Measurements from ENCODE around the gene RASAL3.
"Not testable (repeated sequence)": the region's sequence is repeated elsewhere in the genome, so short reads cannot be mapped to it uniquely, and the experiment has no call there.

The RASAL3 gene

GRCh38 chr19:15421136-15421695 is 43.1 kb downstream of the RASAL3 start:
- DNase-seq (ENCODE audit: low read depth in 3 of 3): no peak

GRCh38 chr19:15419413-15420025 is 44.8 kb downstream of the RASAL3 start:
- DNase-seq (ENCODE audit: low read depth in 3 of 3): no peak

- peak; percentile 91 to 99 (median 99) for DNase-seq (ENCODE audit: low read depth in 3 of 3)
Measured at GRCh38 chr19:15418579-15419412, 45.5 kb downstream of the RASAL3 start, which contains the start of gene AKAP8L. AKAP8L (minus strand) TSS chr19:15418988; CDS start chr19:15418923, 65 bp downstream.

- DNase-seq (ENCODE audit: low read depth in 3 of 3): no peak
Measured at GRCh38 chr19:15418231-15418578, 46.1 kb downstream of the RASAL3 start.

GRCh38 chr19:15417699-15418098 is 46.6 kb downstream of the RASAL3 start:
- no peak for DNase-seq (ENCODE audit: low read depth in 3 of 3)

- DNase-seq (ENCODE audit: low read depth in 3 of 3): no peak
Measured at GRCh38 chr19:15412832-15413231, 51.5 kb downstream of the RASAL3 start.

- DNase-seq (ENCODE audit: low read depth in 3 of 3): not testable (repeated sequence)
Measured at GRCh38 chr19:15411351-15411750, 53.0 kb downstream of the RASAL3 start.

GRCh38 chr19:15404780-15405211 is 59.5 kb downstream of the RASAL3 start:
- DNase-seq (ENCODE audit: low read depth in 3 of 3): no peak

GRCh38 chr19:15404097-15404779 is 60.1 kb downstream of the RASAL3 start:
- DNase-seq (ENCODE audit: low read depth in 3 of 3): no peak

- no peak for DNase-seq (ENCODE audit: low read depth in 3 of 3)
Measured at GRCh38 chr19:15403151-15403531, 61.2 kb downstream of the RASAL3 start.

GRCh38 chr19:15402411-15403150 is 61.8 kb downstream of the RASAL3 start:
- DNase-seq (ENCODE audit: low read depth in 3 of 3): no peak
